GM12891 (cell line): ENCODE measurements around the gene HHAT.

Source experiments
- POLR2A ChIP-seq: IDR thresholded peaks from 2 replicates; pipeline ENCODE4 v1.6.1; 2011; ENCODE audit warnings: low read depth, low read length, control low read depth
- POLR2AphosphoS5 ChIP-seq: IDR thresholded peaks from 2 replicates; pipeline ENCODE4 v1.6.1; 2011; ENCODE audit warnings: low read depth, low read length, control low read depth
- POU2F2 ChIP-seq: IDR thresholded peaks from 2 replicates; pipeline ENCODE4 v1.6.1; 2011; ENCODE audit warnings: low read depth, mild to moderate bottlenecking, control low read depth, low read length, moderate library complexity
- TAF1 ChIP-seq: IDR thresholded peaks from 2 replicates; pipeline ENCODE4 v1.6.1; 2011; ENCODE audit warnings: low read depth, low read length, control low read depth

- TF ChIP-seq TAF1, result no peak
- TF ChIP-seq POLR2A, result no peak
- TF ChIP-seq POLR2AphosphoS5, result no peak
- TF ChIP-seq POU2F2, result no peak
Observed at GRCh38 chr1:210407887-210408252, 79.2 kb downstream of the HHAT start.
